Neural cell (in vitro differentiated cells): Measurements from ENCODE around the gene MARS2.

ENCODE experiments used
- EP300 ChIP-seq: fragments of 450-650 bp; conservative IDR thresholded peaks from 2 replicates; pipeline ENCODE4 v1.6.1; 2014; ENCODE audit warnings: antibody characterized with exemption, mild to moderate bottlenecking, moderate library complexity; ENCODE audit not compliant: poor library complexity, severe bottlenecking
- EZH2 ChIP-seq: fragments of 200-600, 300-800 bp; shearing (Covaris generic), sonication (generic); IDR thresholded peaks from 2 replicates; pipeline ENCODE4 v1.6.1; 2014; ENCODE audit warnings: antibody characterized with exemption, low read length, borderline replicate concordance, mild to moderate bottlenecking; ENCODE audit not compliant: insufficient read depth, poor library complexity, severe bottlenecking
- MXI1 ChIP-seq: fragments of 450-650 bp; conservative IDR thresholded peaks from 2 replicates; pipeline ENCODE4 v1.6.1; 2014; ENCODE audit warnings: antibody characterized with exemption, mild to moderate bottlenecking; ENCODE audit not compliant: poor library complexity, severe bottlenecking
- POLR2AphosphoS5 ChIP-seq: IDR thresholded peaks from 2 replicates; pipeline ENCODE4 v1.6.1; 2012
- RAD21 ChIP-seq: fragments of 450-650 bp; conservative IDR thresholded peaks from 2 replicates; pipeline ENCODE4 v1.6.1; 2014; ENCODE audit warnings: antibody characterized with exemption, mild to moderate bottlenecking, moderate library complexity
- TAF1 ChIP-seq: IDR thresholded peaks from 2 replicates; pipeline ENCODE4 v1.6.1; 2012; ENCODE audit warnings: low read depth
- TF ChIP-seq, protein P1 (sequence below): fragments of 450-650 bp; IDR thresholded peaks from 2 replicates; pipeline ENCODE4 v1.5.1; 2014; ENCODE audit warnings: antibody characterized with exemption, mild to moderate bottlenecking, moderate library complexity; ENCODE audit not compliant: poor library complexity, severe bottlenecking
- TF ChIP-seq, protein P2 (sequence below): IDR thresholded peaks from 2 replicates; pipeline ENCODE4 v1.6.1; 2012; ENCODE audit warnings: borderline replicate concordance

DNA sequence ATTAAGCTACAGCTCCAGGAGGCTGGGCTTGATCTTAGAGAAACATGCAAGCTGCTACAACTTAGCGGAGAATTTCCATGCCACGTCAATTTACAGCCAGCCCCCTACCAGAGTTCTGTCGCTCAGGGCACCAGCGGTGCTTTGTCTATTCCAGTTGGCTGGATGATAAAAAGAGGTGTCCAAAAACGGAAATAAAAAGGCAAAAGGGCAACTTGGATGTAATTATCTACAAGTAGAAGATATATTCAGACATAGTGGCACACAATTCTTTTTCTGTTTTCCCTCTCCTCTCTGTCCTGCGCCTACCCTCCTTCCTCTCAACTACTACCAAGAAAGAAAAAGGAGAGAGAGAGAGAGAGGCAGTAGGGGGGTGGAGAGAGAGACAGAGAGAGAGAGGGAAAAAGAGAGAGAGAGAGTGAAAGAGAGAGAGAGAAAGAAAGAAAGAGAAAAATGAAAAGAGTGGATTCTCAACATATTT lies 29.4 kb upstream of the MARS2 start:
- TF ChIP-seq, protein P1, sequence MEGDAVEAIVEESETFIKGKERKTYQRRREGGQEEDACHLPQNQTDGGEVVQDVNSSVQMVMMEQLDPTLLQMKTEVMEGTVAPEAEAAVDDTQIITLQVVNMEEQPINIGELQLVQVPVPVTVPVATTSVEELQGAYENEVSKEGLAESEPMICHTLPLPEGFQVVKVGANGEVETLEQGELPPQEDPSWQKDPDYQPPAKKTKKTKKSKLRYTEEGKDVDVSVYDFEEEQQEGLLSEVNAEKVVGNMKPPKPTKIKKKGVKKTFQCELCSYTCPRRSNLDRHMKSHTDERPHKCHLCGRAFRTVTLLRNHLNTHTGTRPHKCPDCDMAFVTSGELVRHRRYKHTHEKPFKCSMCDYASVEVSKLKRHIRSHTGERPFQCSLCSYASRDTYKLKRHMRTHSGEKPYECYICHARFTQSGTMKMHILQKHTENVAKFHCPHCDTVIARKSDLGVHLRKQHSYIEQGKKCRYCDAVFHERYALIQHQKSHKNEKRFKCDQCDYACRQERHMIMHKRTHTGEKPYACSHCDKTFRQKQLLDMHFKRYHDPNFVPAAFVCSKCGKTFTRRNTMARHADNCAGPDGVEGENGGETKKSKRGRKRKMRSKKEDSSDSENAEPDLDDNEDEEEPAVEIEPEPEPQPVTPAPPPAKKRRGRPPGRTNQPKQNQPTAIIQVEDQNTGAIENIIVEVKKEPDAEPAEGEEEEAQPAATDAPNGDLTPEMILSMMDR, result no peak
- TF ChIP-seq EP300 (no peak), TAF1 (no peak), RAD21 (no peak), EZH2 (no peak), POLR2AphosphoS5 (no peak), MXI1 (no peak)
- TF ChIP-seq, protein P2, sequence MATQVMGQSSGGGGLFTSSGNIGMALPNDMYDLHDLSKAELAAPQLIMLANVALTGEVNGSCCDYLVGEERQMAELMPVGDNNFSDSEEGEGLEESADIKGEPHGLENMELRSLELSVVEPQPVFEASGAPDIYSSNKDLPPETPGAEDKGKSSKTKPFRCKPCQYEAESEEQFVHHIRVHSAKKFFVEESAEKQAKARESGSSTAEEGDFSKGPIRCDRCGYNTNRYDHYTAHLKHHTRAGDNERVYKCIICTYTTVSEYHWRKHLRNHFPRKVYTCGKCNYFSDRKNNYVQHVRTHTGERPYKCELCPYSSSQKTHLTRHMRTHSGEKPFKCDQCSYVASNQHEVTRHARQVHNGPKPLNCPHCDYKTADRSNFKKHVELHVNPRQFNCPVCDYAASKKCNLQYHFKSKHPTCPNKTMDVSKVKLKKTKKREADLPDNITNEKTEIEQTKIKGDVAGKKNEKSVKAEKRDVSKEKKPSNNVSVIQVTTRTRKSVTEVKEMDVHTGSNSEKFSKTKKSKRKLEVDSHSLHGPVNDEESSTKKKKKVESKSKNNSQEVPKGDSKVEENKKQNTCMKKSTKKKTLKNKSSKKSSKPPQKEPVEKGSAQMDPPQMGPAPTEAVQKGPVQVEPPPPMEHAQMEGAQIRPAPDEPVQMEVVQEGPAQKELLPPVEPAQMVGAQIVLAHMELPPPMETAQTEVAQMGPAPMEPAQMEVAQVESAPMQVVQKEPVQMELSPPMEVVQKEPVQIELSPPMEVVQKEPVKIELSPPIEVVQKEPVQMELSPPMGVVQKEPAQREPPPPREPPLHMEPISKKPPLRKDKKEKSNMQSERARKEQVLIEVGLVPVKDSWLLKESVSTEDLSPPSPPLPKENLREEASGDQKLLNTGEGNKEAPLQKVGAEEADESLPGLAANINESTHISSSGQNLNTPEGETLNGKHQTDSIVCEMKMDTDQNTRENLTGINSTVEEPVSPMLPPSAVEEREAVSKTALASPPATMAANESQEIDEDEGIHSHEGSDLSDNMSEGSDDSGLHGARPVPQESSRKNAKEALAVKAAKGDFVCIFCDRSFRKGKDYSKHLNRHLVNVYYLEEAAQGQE, result no peak
